Heart left ventricle (tissue), 16 donors: ENCODE measurements around the gene RBKS. TPM values are rescaled to one million over a fixed set of nuclear protein-coding genes. Genes with fewer than 3 reads are reported as not detected.

ENCODE experiments used
- ATAC-seq, 4 donors: fragments of 200-7000 bp; cut with Tn5 transposase; one replicate each; pipeline ENCODE4 v1.9.1; 2020 to 2022; ENCODE audit warnings: moderate library complexity in 4 of 4, mild to moderate bottlenecking in 3 of 4, moderate number of reproducible peaks in 1 of 4
- DNase-seq, 5 donors: peaks; one replicate each; pipeline ENCODE4 v3.0.0-alpha.2; 2020
- H3K27ac ChIP-seq, 12 donors: fragments of 200-600 bp; sonication (generic) in 4 of 12; one replicate each; pipeline versions ENCODE4 v1.5.0 to v1.8.0; 2016 to 2022; ENCODE audit warnings: mild to moderate bottlenecking in 2 of 12
- H3K27me3 ChIP-seq, 9 donors: fragments of 200-600 bp; sonication (generic) in 2 of 9; one replicate each; pipeline versions ENCODE4 v1.5.1 to v1.8.0; 2016 to 2022; ENCODE audit warnings: mild to moderate bottlenecking in 3 of 9
- H3K36me3 ChIP-seq, 9 donors: fragments of 200-600 bp; sonication (generic) in 2 of 9; one replicate each; pipeline versions ENCODE4 v1.5.0 to v1.8.0; 2018 to 2022; ENCODE audit warnings: mild to moderate bottlenecking in 2 of 9
- H3K4me1 ChIP-seq, 12 donors: fragments of 200-600 bp; sonication (generic) in 4 of 12; one replicate each; pipeline versions ENCODE4 v1.5.0 to v1.8.0; 2016 to 2022; ENCODE audit warnings: mild to moderate bottlenecking in 3 of 12
- H3K4me3 ChIP-seq, 12 donors: fragments of 200-600 bp; sonication (generic) in 4 of 12; one replicate each; pipeline versions ENCODE4 v1.5.0 to v1.8.0; 2017 to 2022; ENCODE audit warnings: mild to moderate bottlenecking in 9 of 12, moderate library complexity in 4 of 12
- H3K9me3 ChIP-seq, 12 donors: fragments of 200-600 bp; sonication (generic) in 4 of 12; one replicate each; pipeline versions ENCODE4 v1.5.0 to v1.8.0; 2016 to 2022; ENCODE audit warnings: mild to moderate bottlenecking in 1 of 12
- CTCF ChIP-seq, 12 donors: fragments of 200-600 bp; sonication (generic) in 4 of 12; IDR thresholded peaks; one replicate each; pipeline versions ENCODE4 v1.5.0 to v1.8.0; 2018 to 2022; ENCODE audit warnings: antibody characterized with exemption in 12 of 12, mild to moderate bottlenecking in 5 of 12
- POLR2A ChIP-seq, 2 donors: fragments of 450-650 bp; IDR thresholded peaks; one replicate each; pipeline ENCODE4 v1.6.1; 2017; ENCODE audit warnings: antibody characterized with exemption in 2 of 2, mild to moderate bottlenecking in 2 of 2, moderate library complexity in 2 of 2
- WGBS, 4 donors: extraction: QIAGEN DNeasy Blood & Tissue Kit in 2 of 4; methylation state at CpG; one replicate each; pipeline versions ENCODE4 v1.1.5 to v1.1.7; 2013 to 2018; 5-methylcytosine and 5-hydroxymethylcytosine counted together
- intact Hi-C, 10 donors: fragments of 100-400 bp; cut with DNase I; formaldehyde crosslinking; loops; one replicate each; pipeline versions ENCODE4 v1.11.1 to v1.14.2; 2022
- polyA plus RNA-seq, 2 donors: library from polyadenylated mRNA; stranded (reverse); fragments of 200-250 nt; gene quantifications; one replicate each; pipeline ENCODE4 v1.2.3, GENCODE V29; 2013
- total RNA-seq, 9 donors: library from RNA; depleted of rRNA in 2 of 9; stranded (reverse); fragments of >200 nt in 2 of 9; fragmentation: NEBNext Ultra II Directional in 3 of 9; extraction: Animal tissue kit (Norgen Biotek cat#: 25700) in 3 of 9; gene quantifications; one replicate each; pipeline versions ENCODE4 v1.1.0 to v1.2.4, GENCODE V29; 2016 to 2023
- donor health status: ischemic (EF 13 %, LVEDD 7.1; RV severe dilation, severe dysfunction).
- donor health status: healthy with polysubstance abuse.
- donor health status: DM: no; HTN: yes; CAD: no.
- donor health status: DM: no; HTN: no; CAD: no.
- donor health status: ischemic (EF 25% LVEDD 6.9; RV normal size, moderate dysfunction).
- donor health status: ischemic (EF 25% LVEDD 5.7; RV mildly dilated, moderate dysfunction).
- donor health status: healthy.
- donor health status: DM: yes; HTN: yes; CAD: no.
- donor health status: ischemic (EF 35%, LVEDD 5.7; RV mildly dilated, moderate dysfunction).
- donor health status: nonischemic (EF 11% LVEDD 7.7; RV severe dilation, severe dysfunction).
- donor health status: DM: yes; HTN: yes; CAD: no.
- donor health status: PGD.
- donor health status: ischemic (EF 29% LVEDD 5.4; RV normal size, mild dysfunction).
- donor health status: nonischemic (EF 23%, LVEDD 6.1; RV moderate dilation, normal function).

The RBKS gene
- total and polyA plus RNA-seq, 11 donors: 1.3 to 6.0 (median 4.0) TPM

DNA sequence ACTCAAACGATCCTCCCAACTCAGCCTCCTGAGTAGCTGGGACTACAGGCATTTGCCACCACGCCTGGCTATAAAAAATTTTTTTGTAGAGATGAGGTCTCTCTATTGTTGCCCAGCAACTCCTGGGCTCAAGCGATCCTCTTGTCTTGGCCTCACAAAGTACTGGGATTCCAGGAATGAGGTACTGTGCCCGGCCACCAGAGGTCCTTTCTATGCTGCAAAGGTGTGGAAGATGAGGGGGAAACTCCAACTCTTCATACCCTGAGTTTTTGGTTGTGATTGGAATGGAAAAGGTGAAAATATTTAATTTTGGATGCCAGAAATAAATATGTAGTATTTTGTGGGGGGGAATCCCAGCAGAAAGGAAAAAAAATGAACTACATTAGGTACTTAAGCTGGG lies 82.7 kb downstream of the RBKS start:
- 74 to 81% (median 77%) methylated on average over 4 of the region's 4 CpGs for WGBS, 4 donors
- H3K27me3 ChIP-seq: no peaks in the 10 kb centered on the region
- no peak overlapping the region for H3K27ac ChIP-seq
- DNase-seq: no peak
- H3K4me3 ChIP-seq: no peak overlapping the region
- H3K9me3 ChIP-seq: no peaks in the 10 kb centered on the region
- H3K4me1 ChIP-seq: peaks cover 0 to 37% (median 0%) of the 10 kb centered on the region in 12 donors
- H3K36me3 ChIP-seq: no peaks in the 10 kb centered on the region
- intact Hi-C loops: no loop called here
- peak; percentile 24 to 61 (median 48) for TF ChIP-seq CTCF (IDR thresholded peaks at IDR 0.05)
- TF ChIP-seq POLR2A (IDR thresholded peaks at IDR 0.05): no peak
- ATAC-seq: peak in 2 of 4 donors; percentile 64

- 95 to 98% (median 97%) methylated on average over 5 of the region's 5 CpGs for WGBS, 4 donors
- ATAC-seq: no peak
- no peaks in the 10 kb centered on the region for H3K36me3 ChIP-seq
- H3K27me3 ChIP-seq: no peaks in the 10 kb centered on the region
- H3K9me3 ChIP-seq: no peaks in the 10 kb centered on the region
- DNase-seq: no peak
- peaks cover 0 to 37% (median 0%) of the 10 kb centered on the region in 12 donors for H3K4me1 ChIP-seq
- no peak overlapping the region for H3K4me3 ChIP-seq
- intact Hi-C loops: no loop called here
- no peak overlapping the region for H3K27ac ChIP-seq
- no peak for TF ChIP-seq CTCF (IDR thresholded peaks at IDR 0.05)
- no peak for TF ChIP-seq POLR2A (IDR thresholded peaks at IDR 0.05)
Observed at GRCh38 chr2:27806311-27807059, 83.7 kb downstream of the RBKS start.

DNA sequence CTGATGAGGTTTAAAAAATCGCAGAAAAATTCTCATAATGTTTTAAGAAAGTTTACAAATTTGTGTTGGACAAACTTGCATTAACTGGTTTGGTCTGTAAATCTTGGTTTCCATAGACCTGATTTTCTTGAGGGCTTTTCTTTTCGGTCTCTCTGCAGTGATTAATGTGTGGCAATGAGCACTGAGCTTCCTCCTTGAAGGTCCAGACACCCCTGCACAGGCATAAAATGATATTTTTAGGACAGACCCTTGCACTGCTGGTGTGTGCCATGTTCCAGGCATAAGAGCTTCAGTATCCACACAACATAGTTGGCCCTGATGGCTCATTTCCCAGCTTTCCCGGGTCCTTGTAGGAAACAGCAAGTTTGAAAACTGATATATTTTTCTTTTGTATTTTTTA lies 85.0 kb downstream of the RBKS start:
- H3K9me3 ChIP-seq: no peaks in the 10 kb centered on the region
- TF ChIP-seq CTCF (IDR thresholded peaks at IDR 0.05) (no peak), POLR2A (IDR thresholded peaks at IDR 0.05) (no peak)
- no peaks in the 10 kb centered on the region for H3K27me3 ChIP-seq
- H3K4me3 ChIP-seq: no peak overlapping the region
- peak in 1 of 4 donors; percentile 43 for ATAC-seq
- H3K27ac ChIP-seq: peak overlapping the region in 1 of 12 donors; percentile 18
- intact Hi-C loops: no loop called here
- H3K36me3 ChIP-seq: no peaks in the 10 kb centered on the region
- no peak for DNase-seq
- 51 to 71% (median 65%) methylated on average over 3 of the region's 3 CpGs for WGBS, 4 donors
- H3K4me1 ChIP-seq: peaks cover 0 to 31% (median 5%) of the 10 kb centered on the region in 12 donors

DNA sequence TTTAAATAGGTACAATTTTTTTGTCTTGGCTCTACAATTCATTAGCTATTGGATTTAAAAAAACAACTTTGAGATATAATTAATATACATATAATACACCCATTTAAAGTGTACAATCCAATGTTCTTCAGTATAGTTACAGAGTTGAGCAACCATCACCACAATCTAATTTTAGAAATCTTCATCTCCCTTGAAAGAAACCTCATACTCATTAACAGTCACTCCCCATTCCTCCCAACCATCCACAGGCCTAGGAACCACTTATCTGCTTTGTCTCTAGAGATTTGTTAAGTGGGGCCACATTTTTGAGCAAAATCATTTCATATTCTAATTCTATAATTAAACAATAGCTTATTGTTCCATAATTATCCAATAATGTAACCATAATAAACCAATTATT lies 86.0 kb downstream of the RBKS start:
- H3K4me1 ChIP-seq: peaks cover 0 to 29% (median 13%) of the 10 kb centered on the region in 12 donors
- H3K36me3 ChIP-seq: no peaks in the 10 kb centered on the region
- H3K27me3 ChIP-seq: no peaks in the 10 kb centered on the region
- ATAC-seq (no peak), DNase-seq (no peak)
- intact Hi-C loops: no loop called here
- TF ChIP-seq CTCF (IDR thresholded peaks at IDR 0.05) (no peak), POLR2A (IDR thresholded peaks at IDR 0.05) (no peak)
- H3K9me3 ChIP-seq: no peaks in the 10 kb centered on the region
- H3K4me3 ChIP-seq: no peak overlapping the region
- H3K27ac ChIP-seq: no peak overlapping the region
